Stimulated activated CD8-positive, alpha-beta memory T cell treated with anti-CD3 and anti-CD28 coated beads, Interleukin-7, amount 100 ng/mL, for 24 hours (primary cell): ENCODE data around the gene SLC43A1.

ENCODE experiments used
- DNase-seq: peaks from one replicate; pipeline ENCODE4 v3.0.0-alpha.2; 2020; ENCODE audit warnings: low read depth

SLC43A1 gene

DNA sequence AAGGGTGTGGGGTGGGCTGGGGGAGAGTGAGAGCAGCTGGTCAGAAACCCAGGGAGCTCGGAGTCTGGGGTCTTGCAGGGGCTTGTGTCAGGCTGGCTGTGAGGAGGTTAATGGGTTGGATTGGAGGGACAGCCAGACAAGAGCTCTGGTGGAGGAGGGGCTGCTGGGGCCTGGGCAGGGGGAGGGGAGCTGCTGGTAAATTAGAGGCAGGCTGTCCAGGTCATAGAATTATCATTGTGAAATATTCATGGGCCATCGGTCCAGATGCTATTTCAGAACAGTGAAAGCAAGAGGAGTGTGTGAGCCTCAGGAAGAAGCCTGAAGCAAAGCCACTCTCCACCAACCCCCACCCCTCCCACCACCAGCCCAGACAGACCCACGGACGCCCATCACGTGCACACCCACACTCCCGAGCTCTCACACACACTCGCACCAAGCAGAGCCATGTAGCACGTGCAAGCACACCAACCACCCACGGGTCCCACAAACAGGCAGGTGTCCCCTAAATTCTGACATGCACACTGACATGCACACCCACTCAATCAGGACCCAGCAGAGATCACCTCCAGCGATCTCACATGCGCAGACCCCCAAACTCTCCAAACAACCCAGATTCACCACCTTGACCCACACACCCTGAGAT lies 36.4 kb downstream of the SLC43A1 start:
- DNase-seq = no peak

DNA sequence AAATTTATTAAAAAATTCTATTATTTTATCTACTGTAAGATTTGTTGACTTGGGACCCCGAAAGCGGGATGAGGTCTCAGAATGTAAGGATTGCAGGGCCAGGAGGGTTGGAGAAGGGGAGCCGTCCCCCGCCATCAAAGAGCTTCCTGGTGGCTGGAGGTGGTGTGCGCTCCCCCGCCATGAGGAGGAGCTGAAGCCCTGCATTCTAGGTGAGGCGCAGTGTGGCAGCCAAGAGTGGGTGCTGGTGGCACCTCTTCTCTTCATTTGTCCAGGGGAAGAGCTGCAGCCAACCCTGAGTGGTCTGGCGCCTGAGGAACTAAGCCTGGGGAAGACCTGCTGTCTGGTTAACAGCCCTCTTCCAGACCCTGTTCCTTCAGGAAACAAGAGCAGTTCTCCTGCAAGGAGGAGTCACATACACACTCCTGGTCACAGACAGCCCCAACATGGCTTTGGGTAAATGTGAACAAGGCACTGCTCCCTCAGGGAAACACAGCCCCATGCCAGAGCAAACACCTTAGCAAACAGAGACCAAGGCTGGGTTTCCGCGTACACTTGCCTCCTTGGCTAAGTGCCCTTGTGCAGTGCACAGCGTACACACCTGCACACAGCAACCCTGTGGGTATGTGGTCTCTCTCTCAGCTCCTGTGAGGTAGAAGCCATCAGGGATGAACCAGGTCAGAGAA lies 37.9 kb downstream of the SLC43A1 start:
- DNase-seq = no peak

DNA sequence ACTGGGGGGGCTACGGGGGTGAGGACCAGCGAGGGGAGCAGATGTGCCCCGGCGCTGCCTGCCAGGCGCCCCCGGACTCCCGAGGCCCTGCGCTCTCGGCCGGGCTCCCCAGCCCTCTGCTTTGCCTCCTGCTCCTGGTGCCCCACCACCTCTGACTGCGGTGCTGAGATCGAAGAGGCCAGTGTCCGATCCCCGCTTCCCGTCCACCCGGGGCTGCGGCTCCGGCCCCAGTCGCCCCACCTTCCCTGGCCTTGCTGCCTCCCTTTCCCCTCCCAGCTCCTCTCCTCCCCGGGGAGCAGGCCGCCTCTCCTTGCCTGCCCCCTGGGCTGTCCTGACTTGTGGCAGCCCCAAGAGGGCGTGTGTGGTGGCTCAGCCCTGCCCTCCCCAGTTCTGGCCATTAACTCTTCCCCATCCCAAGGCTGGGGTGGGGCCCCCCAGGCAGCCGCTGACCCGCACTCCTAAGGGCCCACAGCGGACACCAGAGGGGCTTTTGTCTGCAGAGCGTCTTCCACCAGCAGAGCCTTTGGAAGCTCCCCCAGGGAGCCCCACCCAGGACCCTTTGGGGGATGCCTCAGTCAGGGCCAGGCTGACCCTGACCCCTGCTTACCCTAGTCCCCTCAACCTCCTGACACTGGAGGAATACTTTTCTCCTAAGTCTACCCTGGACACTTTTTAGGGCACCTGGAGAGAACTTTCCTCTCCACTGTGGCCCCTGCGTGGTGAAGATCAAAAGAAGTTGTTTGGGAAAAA lies 38.6 kb downstream of the SLC43A1 start:
- no peak for DNase-seq

DNA sequence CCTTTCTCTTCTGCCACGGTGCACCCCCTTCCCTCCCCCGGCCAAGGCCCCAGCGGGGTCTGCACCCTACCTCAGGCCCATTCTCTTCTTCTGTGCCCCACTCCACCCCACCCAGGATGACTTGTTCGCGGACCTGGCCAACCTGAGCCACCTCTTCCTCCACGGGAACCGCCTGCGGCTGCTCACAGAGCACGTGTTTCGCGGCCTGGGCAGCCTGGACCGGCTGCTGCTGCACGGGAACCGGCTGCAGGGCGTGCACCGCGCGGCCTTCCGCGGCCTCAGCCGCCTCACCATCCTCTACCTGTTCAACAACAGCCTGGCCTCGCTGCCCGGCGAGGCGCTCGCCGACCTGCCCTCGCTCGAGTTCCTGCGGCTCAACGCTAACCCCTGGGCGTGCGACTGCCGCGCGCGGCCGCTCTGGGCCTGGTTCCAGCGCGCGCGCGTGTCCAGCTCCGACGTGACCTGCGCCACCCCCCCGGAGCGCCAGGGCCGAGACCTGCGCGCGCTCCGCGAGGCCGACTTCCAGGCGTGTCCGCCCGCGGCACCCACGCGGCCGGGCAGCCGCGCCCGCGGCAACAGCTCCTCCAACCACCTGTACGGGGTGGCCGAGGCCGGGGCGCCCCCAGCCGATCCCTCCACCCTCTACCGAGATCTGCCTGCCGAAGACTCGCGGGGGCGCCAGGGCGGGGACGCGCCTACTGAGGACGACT lies 39.3 kb downstream of the SLC43A1 start:
- no peak for DNase-seq

DNA sequence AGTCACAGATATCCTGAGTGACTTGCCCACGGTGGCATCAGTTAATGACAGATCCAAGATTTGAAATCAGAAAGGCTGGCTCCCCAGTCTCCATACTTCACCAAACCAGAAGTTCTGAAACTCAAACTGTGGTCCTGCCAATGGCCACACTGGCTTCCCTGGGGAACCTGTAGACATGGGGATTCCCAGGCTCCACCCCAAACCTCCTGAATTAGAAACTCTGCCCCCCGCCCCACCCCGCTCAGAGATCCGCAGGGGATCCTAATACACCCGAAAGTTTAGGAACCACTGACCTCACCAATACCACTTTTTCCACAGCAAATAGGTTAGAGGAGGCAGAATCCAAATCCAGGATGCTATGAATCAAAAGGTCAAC lies 39.8 kb downstream of the SLC43A1 start:
- no peak for DNase-seq

DNA sequence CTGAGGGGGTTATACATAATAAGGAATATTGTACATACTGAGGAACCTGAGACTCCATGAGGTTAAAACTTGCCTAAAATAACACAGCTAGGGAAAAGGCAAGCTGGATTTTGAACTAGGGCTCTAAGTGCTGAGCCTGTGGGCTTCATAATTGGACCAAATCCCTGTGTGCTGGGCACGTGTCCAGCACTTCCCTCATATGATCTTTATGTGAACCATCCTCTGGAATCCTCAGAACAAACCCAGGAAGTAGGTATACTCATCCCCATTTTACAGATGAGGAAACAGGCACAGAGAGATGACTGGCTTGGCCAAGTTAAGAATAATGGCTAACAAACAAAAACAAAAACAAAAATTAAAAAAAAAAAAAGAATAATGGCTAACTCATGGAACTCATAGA lies 40.3 kb downstream of the SLC43A1 start:
- no peak for DNase-seq

DNA sequence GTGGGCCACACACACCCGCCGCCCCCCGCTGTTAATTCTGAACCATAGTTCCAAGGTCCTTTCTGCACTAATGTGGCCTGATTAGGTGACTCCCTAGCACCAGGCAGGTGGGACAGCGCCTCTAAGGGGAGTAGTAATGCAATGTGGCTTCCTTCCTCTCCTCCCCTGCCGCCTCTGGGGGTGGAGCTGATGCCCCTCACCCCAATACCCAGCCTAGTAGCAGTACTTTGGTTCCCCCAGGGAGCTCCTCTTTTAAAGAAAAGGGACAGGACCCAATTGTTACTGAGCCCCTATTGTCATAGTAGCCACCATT lies 40.7 kb downstream of the SLC43A1 start:
- DNase-seq = no peak

DNA sequence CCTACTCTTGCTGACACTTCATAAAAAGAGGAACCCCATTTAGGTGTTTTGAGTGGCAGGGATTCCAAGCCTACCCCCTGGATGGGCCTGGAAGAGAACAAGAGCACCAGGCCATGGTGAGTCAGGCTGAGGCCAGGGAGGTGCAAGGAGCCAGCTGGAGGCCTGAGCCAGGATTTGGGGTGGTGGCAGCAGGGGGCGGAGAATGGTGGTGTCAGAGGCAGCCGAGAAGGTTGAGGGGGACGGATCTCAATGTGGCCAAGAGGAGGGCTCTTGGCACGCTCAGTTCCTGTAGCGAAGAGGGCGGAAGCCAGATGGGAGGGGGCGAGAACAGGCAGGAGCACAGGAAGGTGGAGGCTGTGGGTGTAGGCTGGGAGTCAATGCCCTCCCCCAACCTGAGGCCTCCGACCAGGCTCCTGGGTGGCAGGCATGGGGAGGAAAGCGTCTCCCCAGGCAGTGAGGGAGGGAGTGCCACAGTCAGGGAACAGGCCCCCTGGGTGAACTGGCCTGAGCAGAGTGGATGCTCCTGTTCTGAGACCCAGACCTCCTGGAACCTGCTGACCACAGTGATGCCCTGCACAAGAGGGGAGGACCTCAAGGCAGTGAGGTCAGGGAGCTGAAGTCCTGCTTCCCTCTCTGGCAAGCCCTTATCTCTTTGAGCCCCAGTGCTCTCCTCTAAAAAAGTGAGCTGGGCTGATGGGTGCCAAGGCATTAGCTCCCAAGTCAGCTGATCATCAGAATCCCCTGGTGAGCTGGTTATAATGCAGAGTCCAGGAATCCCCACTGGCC lies 41.3 kb downstream of the SLC43A1 start:
- no peak for DNase-seq

DNA sequence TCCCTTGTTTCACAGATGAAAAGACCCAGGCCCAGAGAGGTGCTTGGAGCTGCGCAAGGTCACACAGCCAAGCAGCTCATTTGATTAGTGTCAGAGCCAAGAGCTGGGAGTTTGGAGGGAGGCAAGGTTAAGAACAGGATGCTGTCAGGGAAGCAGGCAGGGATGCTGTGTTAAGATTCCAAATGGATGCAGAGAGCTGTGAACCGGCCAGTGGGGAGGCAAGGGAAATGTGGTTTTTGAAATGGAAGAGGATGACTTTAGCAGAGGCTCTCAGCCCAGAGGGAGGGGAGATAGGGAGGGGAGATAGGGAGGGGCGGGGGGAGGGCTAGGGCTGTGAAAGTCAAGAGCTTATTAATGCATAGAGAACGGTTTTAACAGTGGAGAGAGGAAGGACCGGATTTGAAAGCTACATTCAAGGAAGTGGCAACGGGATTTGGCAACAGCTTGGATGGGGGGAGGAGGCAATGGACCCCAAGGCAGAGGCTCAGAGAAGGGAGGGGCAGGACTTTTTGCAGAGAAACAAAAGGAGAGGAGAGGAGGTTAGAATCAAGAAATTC lies 42.1 kb downstream of the SLC43A1 start:
- no peak for DNase-seq

DNA sequence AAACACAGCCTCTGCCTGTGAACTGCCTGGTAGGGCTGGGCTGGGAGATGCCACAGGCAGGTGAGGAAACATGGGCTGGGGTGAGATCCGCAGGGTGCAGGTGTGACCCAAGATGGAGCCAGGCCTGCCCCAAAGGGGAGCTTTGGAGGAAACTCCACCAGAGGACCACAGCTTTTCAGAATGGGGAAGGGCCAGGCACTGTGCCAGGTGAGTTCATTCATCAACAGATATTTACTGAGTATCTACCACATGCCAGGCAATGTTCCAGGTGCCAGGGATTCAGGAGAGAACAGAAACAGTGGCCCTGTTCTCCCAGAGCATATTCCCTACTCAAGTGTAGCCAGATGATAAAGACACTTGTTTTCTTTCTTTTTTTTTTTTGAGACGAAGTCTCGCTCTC lies 44.0 kb downstream of the SLC43A1 start:
- no peak for DNase-seq

DNA sequence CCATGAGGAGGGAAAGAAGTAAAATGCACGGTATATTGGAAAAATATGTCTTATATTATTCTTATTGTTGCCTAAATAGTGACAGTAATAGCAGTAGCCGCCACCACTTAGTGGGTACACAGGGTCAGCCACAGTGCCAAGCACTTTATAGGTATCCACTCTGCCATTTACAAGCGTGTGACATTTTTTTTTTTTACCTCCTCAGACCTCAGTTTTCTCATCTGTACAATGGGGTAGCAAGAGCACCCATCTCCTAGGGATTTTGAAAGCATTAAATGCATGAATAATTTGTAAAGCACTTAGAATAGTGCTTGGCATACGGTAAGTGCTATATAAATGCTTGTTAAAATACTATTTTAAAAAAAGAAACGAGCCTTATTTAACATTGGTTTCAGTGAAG lies 46.2 kb downstream of the SLC43A1 start:
- no peak for DNase-seq

DNA sequence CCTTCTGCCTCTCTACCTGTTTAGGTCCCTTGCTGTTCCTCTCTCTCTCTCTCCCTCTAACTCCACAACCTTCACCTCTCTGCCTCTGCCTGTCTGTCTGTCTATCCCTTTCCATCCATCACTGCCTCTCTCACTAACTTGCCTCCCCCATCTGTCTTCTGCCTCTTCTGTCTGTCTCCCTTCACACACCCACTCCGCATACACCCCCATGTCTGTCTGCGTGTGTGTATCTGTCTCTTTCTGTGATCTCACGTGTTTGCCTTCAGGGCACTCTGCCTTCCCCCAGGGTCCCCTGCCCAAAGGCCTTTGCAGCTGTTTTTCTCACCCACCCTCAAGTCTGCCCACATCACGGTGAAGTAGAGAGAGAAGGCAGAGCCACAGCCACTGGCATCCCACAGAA lies 47.2 kb downstream of the SLC43A1 start:
- no peak for DNase-seq

DNA sequence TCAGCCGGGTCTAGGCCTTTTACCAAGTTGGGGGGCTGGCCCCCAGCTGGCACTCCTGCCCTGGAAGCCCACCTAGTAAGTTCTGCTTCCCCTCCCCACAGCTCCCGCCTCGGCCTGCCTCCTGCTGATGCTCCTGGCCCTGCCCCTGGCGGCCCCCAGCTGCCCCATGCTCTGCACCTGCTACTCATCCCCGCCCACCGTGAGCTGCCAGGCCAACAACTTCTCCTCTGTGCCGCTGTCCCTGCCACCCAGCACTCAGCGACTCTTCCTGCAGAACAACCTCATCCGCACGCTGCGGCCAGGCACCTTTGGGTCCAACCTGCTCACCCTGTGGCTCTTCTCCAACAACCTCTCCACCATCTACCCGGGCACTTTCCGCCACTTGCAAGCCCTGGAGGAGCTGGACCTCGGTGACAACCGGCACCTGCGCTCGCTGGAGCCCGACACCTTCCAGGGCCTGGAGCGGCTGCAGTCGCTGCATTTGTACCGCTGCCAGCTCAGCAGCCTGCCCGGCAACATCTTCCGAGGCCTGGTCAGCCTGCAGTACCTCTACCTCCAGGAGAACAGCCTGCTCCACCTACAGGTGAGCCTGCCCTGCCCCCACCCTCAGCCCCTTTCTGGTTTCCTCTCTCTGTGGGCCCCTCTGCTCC lies 47.9 kb downstream of the SLC43A1 start:
- DNase-seq = no peak

DNA sequence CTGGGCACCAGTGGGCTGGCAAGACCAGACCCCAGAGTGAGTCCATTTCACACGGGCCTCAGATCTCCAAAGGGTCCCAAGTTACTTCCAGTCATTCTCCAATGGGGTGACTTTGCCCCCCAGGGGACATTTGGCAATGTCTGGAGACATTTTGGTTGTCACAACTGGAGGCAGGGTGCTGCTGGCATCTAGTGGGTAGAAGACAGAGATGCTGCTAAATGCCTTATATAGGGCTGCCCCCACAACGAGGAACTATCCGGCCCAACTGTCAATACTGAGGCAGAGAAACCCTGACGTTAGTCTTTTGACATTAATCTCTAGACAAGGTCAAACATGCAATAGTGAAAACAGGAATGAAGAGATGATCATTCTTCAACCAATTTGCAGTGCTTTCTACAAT lies 48.8 kb downstream of the SLC43A1 start:
- no peak for DNase-seq

DNA sequence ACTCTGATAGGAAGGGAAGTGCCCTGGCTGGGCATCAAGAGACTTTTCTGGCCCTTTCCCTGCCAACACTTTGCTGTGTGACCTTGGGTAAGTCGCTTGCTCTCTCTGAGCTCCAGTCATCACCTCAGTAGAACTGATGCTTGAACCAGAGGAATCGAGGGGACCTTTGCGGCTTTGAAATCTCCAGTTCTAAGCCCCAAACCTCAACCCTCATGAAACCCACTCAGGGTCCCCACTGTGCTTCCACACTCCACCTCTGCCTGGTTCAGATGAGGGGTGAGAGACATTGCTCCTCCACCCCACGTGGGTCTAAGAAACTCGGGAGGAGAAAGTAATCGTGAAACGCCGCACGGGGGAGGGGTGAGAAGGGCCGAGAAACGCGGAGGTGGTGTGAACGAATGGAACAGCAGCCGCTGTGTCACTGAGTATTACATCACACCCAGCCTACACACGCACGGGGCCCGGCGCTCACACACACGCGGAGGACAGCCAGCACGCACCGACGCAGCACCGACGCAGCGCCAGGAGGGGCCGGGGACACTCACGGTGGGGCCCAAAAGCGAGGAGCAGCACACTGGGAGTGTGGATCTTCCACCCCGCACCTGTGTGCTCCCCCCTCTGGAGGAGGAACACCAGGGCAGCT lies 50.8 kb downstream of the SLC43A1 start:
- no peak for DNase-seq

DNA sequence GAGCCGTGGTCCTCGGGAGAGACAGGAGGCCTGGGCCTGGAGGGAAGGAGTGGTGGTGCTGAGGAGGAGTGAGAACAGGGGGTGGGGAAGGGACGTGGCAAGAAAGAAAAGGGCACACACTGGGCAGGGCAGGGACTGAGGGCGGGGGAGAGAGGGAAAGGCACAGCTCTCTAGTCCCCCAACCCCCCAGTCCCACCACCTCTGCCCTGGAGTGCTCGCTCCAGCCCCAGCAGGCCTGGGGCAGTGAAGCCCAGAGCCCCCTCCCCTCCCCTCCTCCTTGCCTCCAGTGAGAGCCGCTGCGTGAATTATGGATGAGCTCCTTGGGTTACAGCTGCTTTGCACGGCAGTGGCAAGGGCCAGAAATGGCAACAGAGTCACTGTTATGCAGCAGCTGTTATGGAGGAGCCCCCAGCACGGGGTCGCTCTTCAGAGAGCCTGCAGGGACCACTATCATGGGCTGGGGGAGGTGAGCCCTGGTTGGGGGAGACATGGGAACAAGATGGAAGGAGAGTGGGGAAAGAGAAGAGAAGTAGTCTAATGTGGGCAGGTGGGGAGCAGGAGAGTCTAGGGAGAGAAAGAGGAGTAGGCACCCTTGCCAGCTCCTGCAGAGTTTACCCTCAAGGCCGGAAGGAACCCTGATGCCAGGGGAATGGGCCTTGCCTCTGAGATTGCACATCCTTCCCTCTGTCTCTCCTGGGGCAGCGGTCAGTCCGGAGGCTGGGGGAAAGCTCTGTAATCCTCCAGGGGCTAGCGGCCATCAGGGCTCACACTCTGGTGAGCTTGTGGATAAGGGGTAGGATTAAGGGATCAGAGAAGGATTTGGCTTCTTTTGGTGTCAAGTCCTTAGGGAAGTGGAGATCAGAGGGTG lies 51.6 kb downstream of the SLC43A1 start:
- no peak for DNase-seq

DNA sequence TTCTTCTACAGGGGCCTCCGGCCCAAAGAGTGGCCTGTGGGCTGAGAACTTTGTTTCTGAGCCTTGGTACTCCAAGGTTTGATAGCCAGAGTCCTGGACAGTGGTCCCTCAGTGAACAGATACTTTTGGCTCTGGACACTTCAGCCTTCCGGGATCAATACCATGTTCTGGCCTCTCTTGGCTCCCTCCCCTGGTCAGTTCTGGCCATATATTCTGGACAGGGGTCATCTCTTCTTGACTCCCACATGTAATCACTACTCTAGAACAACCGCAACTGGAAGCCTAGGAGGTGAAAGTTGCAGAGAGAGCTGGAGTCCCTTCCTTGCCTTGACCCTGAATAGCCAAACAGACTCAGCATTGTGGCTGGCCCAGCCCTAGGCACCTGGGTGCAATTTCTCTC lies 52.9 kb downstream of the SLC43A1 start:
- no peak for DNase-seq

DNA sequence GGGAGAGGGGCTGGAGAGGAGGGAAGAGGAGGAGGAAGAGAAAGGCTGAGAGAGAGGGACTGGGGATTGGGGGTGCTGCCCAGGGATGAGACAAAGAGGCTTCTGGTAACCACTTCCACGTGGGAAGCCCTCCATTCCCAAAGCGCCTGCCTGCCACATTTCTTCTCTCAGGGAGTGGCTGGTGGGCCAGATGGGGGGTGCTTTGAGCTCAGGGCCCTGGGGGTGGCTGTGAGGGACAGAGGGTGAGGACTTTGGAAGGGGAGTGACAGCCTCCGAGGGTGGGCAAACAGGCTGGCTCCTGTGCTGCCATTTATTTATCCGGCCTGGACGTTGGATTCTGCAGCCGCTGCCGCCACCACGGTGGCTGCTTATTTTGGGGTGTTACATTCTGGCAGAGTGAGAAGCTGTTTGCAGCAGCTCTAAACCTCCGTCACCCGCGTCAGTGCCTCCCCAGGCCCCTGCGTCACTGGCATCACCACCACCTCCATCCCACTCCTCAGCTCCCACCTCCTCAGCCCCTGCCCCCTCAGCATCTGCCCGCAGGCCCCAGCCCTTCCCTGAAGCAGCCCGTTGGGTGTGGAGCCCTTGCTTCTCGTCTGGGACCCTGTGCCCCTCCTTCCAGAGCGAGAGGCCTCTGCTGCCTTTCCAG lies 53.5 kb downstream of the SLC43A1 start:
- DNase-seq = no peak
